GM23248 (cell line): ENCODE data around the gene CPB1.

ENCODE experiments used
- EZH2 ChIP-seq: fragments of 200-600 bp; sonication (generic); IDR thresholded peaks from 2 replicates; pipeline ENCODE4 v1.6.1; 2018; ENCODE audit warnings: antibody characterized with exemption, mild to moderate bottlenecking; ENCODE audit not compliant: insufficient read depth, poor library complexity, severe bottlenecking
- EZH2phosphoT487 ChIP-seq: fragments of 200-600 bp; sonication (generic); IDR thresholded peaks from 2 replicates; pipeline ENCODE4 v1.6.1; 2018; ENCODE audit warnings: antibody characterized with exemption, moderate library complexity, mild to moderate bottlenecking, low read depth; ENCODE audit not compliant: insufficient read depth

GRCh38 chr3:148882288-148882687 lies 54.7 kb downstream of the CPB1 start:
- TF ChIP-seq EZH2: no peak
- no peak for TF ChIP-seq EZH2phosphoT487
